Right atrium auricular region (tissue), 2 donors: Measurements from ENCODE around the gene MAP3K21. TPM values are rescaled to one million over a fixed set of nuclear protein-coding genes. Genes with fewer than 3 reads are reported as not detected.

Experiments used
- DNase-seq: peaks from one replicate; pipeline ENCODE4 v3.0.0-alpha.2; 2019; ENCODE audit warnings: low spot score
- H3K27ac ChIP-seq, 2 donors: fragments of 200-600 bp; sonication (generic); 1 replicate in 1 of 2; 2 replicates in 1 of 2; pipeline ENCODE4 v1.5.1; 2016 to 2019
- H3K27me3 ChIP-seq, 2 donors: fragments of 200-600 bp; sonication (generic); one replicate each; pipeline versions ENCODE4 v1.5.1 to v1.6.0; 2017 to 2019
- H3K36me3 ChIP-seq: fragments of 200-600 bp; sonication (generic); one replicate; pipeline ENCODE4 v1.5.1; 2016
- H3K4me1 ChIP-seq, 2 donors: fragments of 200-600 bp; sonication (generic); one replicate each; pipeline versions ENCODE4 v1.5.1 to v1.6.0; 2017 to 2019
- H3K4me3 ChIP-seq, 2 donors: fragments of 200-600 bp; sonication (generic); 1 replicate in 1 of 2; 2 replicates in 1 of 2; pipeline ENCODE4 v1.5.1; 2017 to 2019; ENCODE audit warnings: mild to moderate bottlenecking in 1 of 2, moderate library complexity in 1 of 2
- H3K9me3 ChIP-seq, 2 donors: fragments of 200-600 bp; sonication (generic); one replicate each; pipeline ENCODE4 v1.5.1; 2019
- total RNA-seq, 2 donors: library from RNA; depleted of rRNA; stranded (reverse); fragments of >200 nt; gene quantifications; one replicate each; pipeline ENCODE4 v1.1.0, GENCODE V29; 2016
- TF ChIP-seq, protein P1 (sequence below), 2 donors: fragments of 200-600 bp; sonication (generic); IDR thresholded peaks; one replicate each; pipeline ENCODE4 v1.5.1; 2019; ENCODE audit warnings: antibody characterized with exemption in 2 of 2

MAP3K21 gene
- total RNA-seq, 2 donors from 2014 or later, result 1.2 to 1.4 TPM

- H3K36me3 ChIP-seq, result no peaks in the 10 kb centered on the region
- H3K27ac ChIP-seq, result no peak overlapping the region
Measured at GRCh38 chr1:233315718-233316301, 11.7 kb upstream of the MAP3K21 start.

GRCh38 chr1:233316473-233316872, 11.1 kb upstream of the MAP3K21 start:
- no peaks in the 10 kb centered on the region for H3K4me1 ChIP-seq
- TF ChIP-seq, protein P1, sequence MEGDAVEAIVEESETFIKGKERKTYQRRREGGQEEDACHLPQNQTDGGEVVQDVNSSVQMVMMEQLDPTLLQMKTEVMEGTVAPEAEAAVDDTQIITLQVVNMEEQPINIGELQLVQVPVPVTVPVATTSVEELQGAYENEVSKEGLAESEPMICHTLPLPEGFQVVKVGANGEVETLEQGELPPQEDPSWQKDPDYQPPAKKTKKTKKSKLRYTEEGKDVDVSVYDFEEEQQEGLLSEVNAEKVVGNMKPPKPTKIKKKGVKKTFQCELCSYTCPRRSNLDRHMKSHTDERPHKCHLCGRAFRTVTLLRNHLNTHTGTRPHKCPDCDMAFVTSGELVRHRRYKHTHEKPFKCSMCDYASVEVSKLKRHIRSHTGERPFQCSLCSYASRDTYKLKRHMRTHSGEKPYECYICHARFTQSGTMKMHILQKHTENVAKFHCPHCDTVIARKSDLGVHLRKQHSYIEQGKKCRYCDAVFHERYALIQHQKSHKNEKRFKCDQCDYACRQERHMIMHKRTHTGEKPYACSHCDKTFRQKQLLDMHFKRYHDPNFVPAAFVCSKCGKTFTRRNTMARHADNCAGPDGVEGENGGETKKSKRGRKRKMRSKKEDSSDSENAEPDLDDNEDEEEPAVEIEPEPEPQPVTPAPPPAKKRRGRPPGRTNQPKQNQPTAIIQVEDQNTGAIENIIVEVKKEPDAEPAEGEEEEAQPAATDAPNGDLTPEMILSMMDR (IDR thresholded peaks at IDR 0.05), result no peak
- no peaks in the 10 kb centered on the region for H3K9me3 ChIP-seq
- no peaks in the 10 kb centered on the region for H3K36me3 ChIP-seq
- H3K27ac ChIP-seq, result no peak overlapping the region
- no peaks in the 10 kb centered on the region for H3K27me3 ChIP-seq
- DNase-seq, result no peak
- H3K4me3 ChIP-seq, result no peak overlapping the region

More at GRCh38 chr1:233315718-233316301, 11.7 kb upstream of the MAP3K21 start:
- Histone ChIP-seq H3K4me3 (no peak overlapping the region), H3K27me3 (no peaks in the 10 kb centered on the region), H3K4me1 (no peaks in the 10 kb centered on the region), H3K9me3 (no peaks in the 10 kb centered on the region)
- TF ChIP-seq, protein P1 (IDR thresholded peaks at IDR 0.05), result no peak
- no peak for DNase-seq

GRCh38 chr1:233319272-233319671, 8.3 kb upstream of the MAP3K21 start:
- Histone ChIP-seq H3K4me1 (no peaks in the 10 kb centered on the region), H3K36me3 (no peaks in the 10 kb centered on the region), H3K27ac (no peak overlapping the region), H3K9me3 (no peaks in the 10 kb centered on the region), H3K4me3 (no peak overlapping the region), H3K27me3 (no peaks in the 10 kb centered on the region)
- TF ChIP-seq, protein P1 (IDR thresholded peaks at IDR 0.05), result no peak
- DNase-seq, result no peak

- H3K36me3 ChIP-seq, result no peaks in the 10 kb centered on the region
- no peak overlapping the region for H3K4me3 ChIP-seq
- DNase-seq, result no peak
- TF ChIP-seq, protein P1 (IDR thresholded peaks at IDR 0.05), result no peak
- no peaks in the 10 kb centered on the region for H3K27me3 ChIP-seq
- H3K4me1 ChIP-seq, result no peaks in the 10 kb centered on the region
- H3K9me3 ChIP-seq, result no peaks in the 10 kb centered on the region
- H3K27ac ChIP-seq, result no peak overlapping the region
Measured at GRCh38 chr1:233320023-233320422, 7.5 kb upstream of the MAP3K21 start.

GRCh38 chr1:233323718-233324117, 3.8 kb upstream of the MAP3K21 start:
- no peak overlapping the region for H3K4me3 ChIP-seq
- H3K27ac ChIP-seq, result no peak overlapping the region
- H3K4me1 ChIP-seq, result peaks cover 0 to 14% of the 10 kb centered on the region in 2 donors
- H3K9me3 ChIP-seq, result no peaks in the 10 kb centered on the region
- H3K36me3 ChIP-seq, result no peaks in the 10 kb centered on the region
- H3K27me3 ChIP-seq, result no peaks in the 10 kb centered on the region
- TF ChIP-seq, protein P1 (IDR thresholded peaks at IDR 0.05), result no peak
- DNase-seq, result no peak

- Histone ChIP-seq H3K27me3 (no peaks in the 10 kb centered on the region), H3K4me3 (no peak overlapping the region), H3K27ac (no peak overlapping the region), H3K4me1 (peaks cover 0 to 18% of the 10 kb centered on the region in 2 donors), H3K9me3 (no peaks in the 10 kb centered on the region), H3K36me3 (no peaks in the 10 kb centered on the region)
- no peak for DNase-seq
- TF ChIP-seq, protein P1 (IDR thresholded peaks at IDR 0.05), result no peak
Measured at GRCh38 chr1:233326319-233326718, 1.2 kb upstream of the MAP3K21 start.
